ENCODE results near the gene GPT2.
"Not testable (repeated sequence)": the region's sequence is repeated elsewhere in the genome, so short reads cannot be mapped to it uniquely, and the experiment has no call there.

GPT2 gene

GRCh38 chr16:46862555-46863447 is 21.4 kb upstream of the GPT2 start:
- no peak for DNase-seq

DNA sequence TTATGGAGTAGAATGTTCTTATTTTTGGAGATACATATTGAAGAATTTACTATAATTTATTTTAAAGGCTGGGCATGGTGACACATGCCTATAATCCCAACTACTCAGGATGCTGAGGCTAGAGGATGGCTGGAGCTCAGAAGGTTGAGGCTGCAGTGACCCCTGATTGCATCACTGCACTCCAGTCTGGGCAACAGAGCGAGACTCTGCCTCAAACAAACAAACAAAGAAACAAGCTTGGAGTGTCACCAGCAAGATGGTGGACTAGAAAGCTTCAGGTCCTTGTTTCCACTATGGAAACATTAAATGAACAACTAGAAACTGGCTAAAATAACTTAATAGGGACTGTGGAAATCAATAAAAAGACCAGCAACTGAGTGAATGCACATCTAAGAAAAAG is 17.9 kb upstream of the GPT2 start:
- DNase-seq = no peak

DNA sequence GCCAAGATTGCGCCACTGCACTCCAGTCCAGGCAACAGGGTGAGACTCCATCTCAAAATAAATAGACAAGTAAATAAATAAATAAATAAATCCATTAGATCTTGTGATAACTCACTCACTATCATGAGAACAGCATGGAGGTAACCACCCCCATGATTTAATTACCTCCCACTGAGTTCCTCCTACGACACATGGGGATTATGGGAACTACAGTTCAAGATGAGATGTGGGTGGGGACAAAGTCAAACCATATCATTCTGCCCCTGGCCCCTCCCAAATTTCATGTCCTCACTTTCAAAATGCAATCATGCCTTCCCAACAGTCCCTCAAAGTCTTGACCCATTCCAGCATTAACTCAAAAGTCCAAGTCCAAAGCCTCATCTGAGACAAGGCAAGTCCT is 16.7 kb upstream of the GPT2 start:
- DNase-seq = not testable (repeated sequence)

GRCh38 chr16:46868891-46869290 is 15.3 kb upstream of the GPT2 start:
- not testable (repeated sequence) for DNase-seq

DNA sequence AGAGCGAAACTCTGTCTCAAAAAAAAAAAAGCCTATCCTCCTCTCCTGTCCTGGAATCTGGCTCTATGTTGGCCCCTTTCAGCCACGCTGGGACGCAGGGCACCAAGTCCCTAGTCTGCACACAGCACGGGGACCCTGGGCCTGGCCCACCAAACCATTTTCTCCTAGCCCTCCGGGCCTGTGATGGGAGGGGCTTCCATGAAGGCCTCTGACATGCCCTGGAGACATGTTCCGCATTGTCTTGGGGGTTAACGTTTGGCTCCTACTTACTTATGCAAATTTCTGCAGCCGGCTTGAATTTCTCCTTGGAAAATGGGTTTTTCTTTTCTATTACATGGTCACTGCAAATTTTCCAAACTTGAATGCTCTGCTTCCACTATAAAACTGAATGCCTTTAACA is 12.6 kb upstream of the GPT2 start:
- no peak for DNase-seq

DNA sequence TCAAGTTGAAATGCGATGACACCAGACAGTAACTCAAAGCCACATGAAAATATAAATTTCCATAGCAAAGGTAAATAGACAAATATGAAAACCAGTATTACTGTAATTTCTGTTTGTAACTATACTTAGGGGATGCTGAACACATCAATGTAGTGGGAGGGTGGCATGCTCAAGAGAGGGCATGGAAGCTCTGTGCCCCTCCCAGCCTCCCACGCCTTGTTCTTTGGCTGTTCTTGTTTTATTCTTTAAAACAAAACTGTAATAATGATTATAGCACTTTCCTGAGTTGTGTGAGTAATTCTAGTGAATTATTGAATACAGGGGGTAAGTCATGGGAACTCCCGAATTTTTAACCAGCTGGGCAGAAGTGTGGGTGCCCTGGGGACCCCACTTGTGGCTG is 11.0 kb upstream of the GPT2 start:
- DNase-seq = no peak

DNA sequence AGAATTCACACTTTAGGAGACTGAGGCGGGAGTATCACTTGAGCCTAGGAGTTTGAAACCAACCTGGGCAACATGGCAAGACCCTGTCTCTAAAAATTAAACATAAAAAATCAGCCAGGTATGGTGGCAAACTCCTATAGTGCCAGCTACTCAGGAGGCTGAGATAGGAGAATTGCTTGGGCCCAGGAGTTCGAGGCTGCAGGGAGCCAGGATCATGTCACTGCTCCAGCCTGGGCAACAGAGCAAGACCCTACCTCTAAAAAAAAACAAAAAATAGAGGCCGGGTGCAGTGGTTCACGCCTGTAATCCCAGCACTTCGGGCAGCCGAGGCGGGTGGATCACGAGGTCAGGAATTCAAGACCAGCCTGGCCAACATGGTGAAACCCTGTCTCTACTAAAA is 8.9 kb upstream of the GPT2 start:
- no peak for DNase-seq

DNA sequence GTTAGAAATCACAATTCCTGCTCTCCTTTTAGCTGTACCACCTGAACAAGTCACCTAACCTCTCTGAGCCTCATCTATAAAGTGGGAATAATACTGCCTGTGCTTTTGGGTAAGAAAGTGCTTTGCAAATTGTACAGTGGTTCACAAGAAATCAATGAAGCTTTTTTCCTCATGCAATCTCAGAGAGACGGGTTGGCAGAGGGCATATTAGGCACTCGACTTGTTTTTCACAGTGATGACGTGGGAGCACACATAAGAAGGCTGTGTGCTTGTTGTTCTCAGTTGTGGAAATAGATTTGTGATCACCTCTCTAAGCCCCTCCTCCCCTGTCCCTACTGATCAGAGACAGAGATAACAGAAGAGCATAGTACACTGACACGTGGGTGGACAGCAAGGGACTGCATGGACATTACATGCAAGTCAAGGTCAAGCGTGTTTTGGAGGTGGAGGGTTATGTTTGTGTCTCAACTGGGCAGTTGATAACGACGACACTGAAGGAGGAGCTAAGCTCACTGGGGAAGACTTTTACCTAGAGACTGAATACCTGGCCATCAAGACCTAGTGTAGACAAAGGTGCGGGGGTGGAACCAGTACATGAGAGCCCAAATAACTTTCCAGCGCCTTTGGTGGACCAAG is 1.7 kb upstream of the GPT2 start:
- no peak for DNase-seq

DNA sequence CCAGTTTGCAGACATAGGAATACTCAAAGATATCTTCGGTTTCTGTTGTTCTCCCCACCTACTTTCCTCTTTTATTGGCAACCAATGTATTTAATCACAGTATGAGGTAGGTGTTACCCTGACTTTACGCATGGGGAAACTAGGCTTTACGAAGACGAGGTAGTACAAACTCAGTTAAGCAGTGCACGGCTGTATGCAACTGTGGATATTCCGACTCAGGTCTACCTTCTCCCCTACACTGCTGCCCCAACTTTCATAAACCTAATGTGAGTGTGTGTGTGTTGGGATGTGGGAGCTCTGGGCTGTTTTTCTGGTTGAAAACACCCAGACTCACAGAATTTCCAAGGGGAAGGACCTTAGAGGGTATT is 1.2 kb upstream of the GPT2 start:
- no peak for DNase-seq

DNA sequence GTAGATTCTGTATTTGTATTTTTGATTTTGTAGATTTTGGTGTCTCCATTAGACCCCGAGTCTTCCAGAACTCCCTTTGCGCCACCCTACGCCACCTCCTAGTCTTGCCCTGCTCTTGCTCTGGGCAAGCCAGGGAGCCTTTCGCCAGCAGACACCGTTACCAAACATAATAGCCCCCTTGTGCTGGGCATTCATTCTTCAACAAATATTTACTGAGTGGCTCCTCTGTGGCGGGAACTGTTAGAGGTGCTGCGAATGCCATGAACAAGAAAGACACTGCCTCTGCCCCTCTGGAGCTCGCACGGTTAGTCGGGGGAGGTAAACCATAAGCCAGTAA is 841 bp upstream of the GPT2 start:
- DNase-seq = peak; percentile 69

- DNase-seq = peak; percentile 26
These were observed 541 bp downstream of the GPT2 start for GRCh38 chr16:46884513-46885293.

DNA sequence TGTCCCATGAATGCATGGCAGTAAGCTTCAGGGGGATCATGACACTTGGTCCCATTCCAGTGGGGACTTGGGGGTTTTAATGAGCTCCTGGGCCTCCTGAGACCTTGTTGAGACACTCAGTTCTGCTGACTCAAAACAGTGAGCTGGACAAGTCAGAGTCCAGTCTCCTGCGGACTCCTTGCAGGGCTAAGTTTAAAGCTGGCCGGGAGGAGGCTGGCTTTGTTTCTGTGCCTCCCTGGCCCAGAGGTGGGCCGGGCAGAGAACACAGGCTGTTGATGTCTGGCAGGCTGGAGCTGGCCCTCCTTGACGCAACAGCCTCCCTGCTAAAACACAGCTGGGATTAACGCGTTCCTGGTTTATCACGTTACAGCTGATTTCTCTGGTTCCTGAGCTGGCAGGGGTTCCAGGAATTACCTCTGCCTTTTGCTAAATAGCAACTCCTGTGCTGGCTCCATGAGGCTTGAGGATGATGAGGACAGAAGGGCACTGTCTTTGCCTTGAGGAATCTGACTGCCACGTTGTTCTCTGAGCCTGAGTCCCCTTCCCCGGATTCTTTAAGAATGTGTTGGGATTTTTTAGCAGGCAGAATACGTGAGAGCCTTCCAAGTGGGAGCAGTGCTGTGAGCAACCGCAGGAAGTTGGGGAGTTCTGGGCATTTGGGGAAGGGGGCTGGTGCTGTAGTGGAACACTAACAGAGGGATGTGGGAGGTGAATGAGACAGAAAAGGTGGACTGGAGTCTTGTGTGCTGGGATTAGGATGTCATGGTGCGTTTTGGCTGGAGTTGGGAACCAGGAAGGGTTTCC is 2.0 kb downstream of the GPT2 start:
- no peak for DNase-seq

DNA sequence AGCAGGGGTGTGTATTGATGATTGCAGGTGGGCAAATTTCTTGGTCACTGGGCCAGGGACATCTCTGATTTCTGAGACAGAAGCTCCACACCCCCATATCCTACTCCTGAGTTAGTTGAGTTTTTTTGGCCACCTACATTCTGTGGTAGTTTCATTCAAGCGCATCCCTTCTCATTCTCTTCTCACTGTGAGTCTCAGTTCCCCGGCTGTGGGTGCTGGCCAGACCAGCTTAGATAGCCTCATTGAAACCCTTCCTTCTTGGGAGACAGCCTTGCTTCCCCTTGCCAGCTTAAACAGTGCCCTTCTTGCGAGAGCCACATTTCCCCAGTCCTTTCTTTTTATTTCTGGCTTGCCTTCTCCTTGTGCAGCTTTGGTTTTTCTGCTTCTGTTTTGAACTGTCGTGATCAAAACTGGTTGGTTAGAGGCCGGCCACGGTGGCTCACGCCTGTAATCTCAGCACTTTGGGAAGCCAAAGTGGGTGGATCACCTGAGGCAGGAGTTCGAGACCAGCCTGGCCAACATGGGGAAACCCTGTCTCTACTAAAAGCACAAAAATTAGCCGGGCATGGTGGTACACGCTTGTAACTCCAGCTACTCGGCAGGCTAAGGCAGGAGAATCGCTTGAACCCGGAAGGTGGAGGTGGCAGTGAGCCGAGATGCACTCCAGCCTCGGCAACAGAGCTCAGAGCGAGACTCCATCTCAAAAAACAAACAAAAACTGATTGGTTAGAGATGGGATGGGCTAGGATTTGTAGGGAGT is 2.8 kb downstream of the GPT2 start:
- DNase-seq = no peak

DNA sequence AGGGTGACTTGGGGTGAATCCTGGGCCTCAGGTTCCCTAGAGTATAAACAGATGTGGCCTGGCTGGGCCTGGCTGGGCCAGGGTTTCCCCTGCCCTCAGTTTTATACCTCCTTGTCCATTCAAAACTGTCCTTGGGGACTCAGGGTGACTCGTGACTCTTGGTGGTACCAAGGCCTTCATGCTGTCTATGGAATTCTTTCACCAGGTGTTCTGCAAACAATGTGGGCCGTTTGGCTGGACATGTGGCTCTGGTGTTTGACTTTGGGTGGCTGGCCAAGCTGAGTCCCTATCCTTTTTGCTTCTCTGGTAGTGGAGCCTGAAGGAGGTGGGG is 3.3 kb downstream of the GPT2 start:
- DNase-seq = no peak

DNA sequence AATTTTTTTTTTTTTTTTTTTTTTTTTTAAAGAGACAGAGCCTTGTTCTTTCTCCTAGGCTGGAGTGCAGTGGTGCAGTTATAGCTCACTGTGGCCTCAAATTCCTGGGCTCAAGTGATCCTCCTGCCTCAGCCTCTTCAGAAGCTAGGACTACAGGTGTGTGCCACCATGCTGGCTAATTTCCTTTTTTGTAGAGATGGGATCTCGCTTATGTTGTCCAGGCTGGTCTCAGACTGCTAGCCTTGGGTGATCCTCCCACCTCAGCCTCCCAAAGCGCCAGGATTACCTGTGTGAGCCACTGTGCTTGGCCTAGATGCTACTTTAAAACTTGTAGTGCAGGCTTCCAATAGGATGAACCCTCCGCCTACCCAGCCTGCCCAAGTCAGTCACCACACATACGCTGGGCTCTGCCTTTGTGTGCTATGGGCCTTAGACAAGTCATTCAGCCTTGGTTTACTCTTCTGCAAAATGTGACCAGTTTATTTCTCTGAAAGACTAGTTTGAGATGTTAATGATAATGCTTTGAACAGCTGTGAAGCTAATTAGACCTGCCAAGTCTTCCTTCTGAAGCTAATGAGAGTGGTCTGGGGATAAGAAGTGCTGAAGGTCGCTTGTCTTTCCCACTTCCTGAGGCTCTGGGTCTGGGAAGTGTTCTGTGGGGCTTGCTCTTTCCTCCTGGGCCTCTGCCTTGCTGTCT is 5.2 kb downstream of the GPT2 start:
- no peak for DNase-seq

GRCh38 chr16:46889942-46890300 is 5.8 kb downstream of the GPT2 start:
- DNase-seq = no peak

DNA sequence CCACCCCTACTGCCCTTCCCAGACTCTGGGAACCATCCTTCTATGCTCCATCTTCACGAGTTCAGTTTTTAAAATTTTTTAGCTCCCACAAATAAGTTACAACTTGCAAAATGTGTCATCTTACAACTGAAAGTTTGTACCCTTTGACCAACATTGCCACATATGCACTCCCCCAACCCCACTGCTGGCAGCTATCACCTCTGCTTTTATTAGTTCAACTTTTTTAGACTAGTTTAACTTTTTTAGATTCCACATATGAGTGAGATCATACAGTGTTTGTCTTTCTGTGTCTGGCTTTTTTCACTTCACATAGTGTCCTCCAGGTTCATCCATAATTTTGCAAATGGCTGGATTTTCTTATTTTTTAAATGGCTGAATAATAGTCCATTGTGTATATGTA is 7.7 kb downstream of the GPT2 start:
- no peak for DNase-seq

- no peak for DNase-seq
These were observed 10.0 kb downstream of the GPT2 start for GRCh38 chr16:46894036-46894672.

GRCh38 chr16:46895399-46896313 is 11.5 kb downstream of the GPT2 start:
- no peak for DNase-seq

DNA sequence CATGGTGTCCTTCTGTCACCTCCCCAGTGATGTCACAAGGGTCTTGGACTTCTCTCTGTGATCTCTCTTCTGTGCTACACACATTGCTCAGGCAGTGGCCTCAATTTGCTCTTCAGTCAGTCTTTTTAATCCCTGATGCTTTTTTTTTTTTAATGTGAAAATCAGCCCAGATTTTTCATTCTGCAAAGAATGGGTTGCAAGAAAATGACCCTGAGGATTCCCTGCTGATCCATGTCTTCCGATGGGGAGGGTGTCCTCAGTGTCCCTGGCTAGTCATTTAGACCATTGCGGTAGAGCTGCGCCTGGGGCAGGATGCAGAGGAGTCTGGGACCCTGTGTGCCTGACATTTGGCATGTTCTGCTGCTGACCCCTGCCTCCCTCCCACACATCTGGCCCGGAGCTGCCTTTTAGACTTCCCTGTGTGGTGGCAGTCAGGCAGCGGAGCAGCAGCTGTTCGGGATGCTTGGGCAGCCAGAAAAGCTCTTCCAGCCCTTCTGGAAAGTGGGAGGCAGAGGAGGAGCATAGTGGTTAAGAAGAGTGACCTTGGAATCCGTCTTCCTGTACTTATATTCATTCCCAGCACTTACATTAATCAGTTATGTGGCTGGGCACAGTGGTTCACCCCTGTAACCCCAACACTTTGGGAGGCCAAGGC is 12.3 kb downstream of the GPT2 start:
- DNase-seq = no peak

Data from NCI-H1105 (cell line).